ENCODE results near the gene ZCWPW1. TPM values are rescaled to one million over a fixed set of nuclear protein-coding genes. Genes with fewer than 3 reads are reported as not detected.

Gene ZCWPW1, protein sequence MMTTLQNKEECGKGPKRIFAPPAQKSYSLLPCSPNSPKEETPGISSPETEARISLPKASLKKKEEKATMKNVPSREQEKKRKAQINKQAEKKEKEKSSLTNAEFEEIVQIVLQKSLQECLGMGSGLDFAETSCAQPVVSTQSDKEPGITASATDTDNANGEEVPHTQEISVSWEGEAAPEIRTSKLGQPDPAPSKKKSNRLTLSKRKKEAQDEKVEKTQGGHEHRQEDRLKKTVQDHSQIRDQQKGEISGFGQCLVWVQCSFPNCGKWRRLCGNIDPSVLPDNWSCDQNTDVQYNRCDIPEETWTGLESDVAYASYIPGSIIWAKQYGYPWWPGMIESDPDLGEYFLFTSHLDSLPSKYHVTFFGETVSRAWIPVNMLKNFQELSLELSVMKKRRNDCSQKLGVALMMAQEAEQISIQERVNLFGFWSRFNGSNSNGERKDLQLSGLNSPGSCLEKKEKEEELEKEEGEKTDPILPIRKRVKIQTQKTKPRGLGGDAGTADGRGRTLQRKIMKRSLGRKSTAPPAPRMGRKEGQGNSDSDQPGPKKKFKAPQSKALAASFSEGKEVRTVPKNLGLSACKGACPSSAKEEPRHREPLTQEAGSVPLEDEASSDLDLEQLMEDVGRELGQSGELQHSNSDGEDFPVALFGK
- 1.3 and 2.0 TPM in 2 replicates for total RNA-seq

- TF ChIP-seq, protein P1, sequence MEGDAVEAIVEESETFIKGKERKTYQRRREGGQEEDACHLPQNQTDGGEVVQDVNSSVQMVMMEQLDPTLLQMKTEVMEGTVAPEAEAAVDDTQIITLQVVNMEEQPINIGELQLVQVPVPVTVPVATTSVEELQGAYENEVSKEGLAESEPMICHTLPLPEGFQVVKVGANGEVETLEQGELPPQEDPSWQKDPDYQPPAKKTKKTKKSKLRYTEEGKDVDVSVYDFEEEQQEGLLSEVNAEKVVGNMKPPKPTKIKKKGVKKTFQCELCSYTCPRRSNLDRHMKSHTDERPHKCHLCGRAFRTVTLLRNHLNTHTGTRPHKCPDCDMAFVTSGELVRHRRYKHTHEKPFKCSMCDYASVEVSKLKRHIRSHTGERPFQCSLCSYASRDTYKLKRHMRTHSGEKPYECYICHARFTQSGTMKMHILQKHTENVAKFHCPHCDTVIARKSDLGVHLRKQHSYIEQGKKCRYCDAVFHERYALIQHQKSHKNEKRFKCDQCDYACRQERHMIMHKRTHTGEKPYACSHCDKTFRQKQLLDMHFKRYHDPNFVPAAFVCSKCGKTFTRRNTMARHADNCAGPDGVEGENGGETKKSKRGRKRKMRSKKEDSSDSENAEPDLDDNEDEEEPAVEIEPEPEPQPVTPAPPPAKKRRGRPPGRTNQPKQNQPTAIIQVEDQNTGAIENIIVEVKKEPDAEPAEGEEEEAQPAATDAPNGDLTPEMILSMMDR (IDR thresholded peaks at IDR 0.05; ENCODE audit: insufficient read depth, low read length, severe bottlenecking), result no peak
- DNase-seq (ENCODE audit: low read depth) (peak; percentile 93), FAIRE-seq (no peak)
- Histone ChIP-seq H3K27me3 (ENCODE audit: control insufficient read depth, insufficient read depth, low read length) (no peaks in the 10 kb centered on the region), H3K36me3 (ENCODE audit: control insufficient read depth, insufficient read depth, low read length) (peaks cover 8% of the 10 kb centered on the region), H3K4me3 (ENCODE audit: low read depth, low read length) (peak within 1 kb of the TSS; percentile 94)
Measured at GRCh38 chr7:100428199-100428966, at the start of gene ZCWPW1. Gene ZCWPW1 (minus strand): TSS chr7:100428703. CDS start chr7:100420649, 8,054 bp downstream.

GRCh38 chr7:100477871-100478267 lies 49.4 kb upstream of the ZCWPW1 start:
- Histone ChIP-seq H3K36me3 (ENCODE audit: control insufficient read depth, insufficient read depth, low read length) (peaks cover 3% of the 10 kb centered on the region), H3K27me3 (ENCODE audit: control insufficient read depth, insufficient read depth, low read length) (no peaks in the 10 kb centered on the region), H3K4me3 (ENCODE audit: low read depth, low read length) (peak overlapping the region; percentile 95)
- DNase-seq (ENCODE audit: low read depth), result no peak
- FAIRE-seq, result no peak
- TF ChIP-seq, protein P1 (IDR thresholded peaks at IDR 0.05; ENCODE audit: insufficient read depth, low read length, severe bottlenecking), result no peak

GRCh38 chr7:100476903-100477870 lies 48.7 kb upstream of the ZCWPW1 start:
- FAIRE-seq (no peak), DNase-seq (ENCODE audit: low read depth) (no peak)
- Histone ChIP-seq H3K27me3 (ENCODE audit: control insufficient read depth, insufficient read depth, low read length) (no peaks in the 10 kb centered on the region), H3K4me3 (ENCODE audit: low read depth, low read length) (peak overlapping the region; percentile 95), H3K36me3 (ENCODE audit: control insufficient read depth, insufficient read depth, low read length) (peaks cover 3% of the 10 kb centered on the region)
- TF ChIP-seq, protein P1 (IDR thresholded peaks at IDR 0.05; ENCODE audit: insufficient read depth, low read length, severe bottlenecking), result peak; percentile 43

DNA sequence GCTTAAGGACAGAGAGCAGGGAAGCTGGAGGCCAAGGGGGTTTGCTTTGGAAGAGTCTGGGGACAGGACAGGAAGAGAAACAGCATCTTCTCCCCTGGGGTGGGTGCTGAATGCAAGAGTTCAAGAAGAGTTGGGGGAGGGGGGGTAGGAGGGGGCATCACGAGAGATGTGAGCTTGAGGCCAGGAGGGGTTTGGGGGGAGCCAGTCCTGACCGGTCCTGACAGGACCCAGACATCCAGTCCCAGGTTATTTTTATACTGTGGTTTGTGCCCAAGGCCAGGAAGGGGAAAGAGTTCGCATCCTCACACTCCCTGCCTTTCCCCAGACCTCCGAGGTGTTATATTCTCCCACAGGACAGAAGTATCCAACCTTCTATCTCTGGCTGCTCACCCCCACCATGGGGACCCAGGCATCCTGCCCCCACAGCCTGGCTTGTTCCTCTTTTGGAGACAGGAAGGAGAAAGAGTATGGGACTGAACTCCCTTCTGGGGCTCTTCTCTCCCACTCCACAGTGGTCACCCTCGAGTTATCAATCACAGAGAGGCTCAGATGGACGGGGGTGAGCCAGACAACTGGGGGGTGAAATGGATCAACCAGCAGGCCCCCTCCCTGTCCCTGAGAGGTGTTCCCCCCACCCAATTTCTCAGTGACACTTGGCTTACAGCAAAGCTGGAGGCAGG lies 47.7 kb upstream of the ZCWPW1 start:
- H3K4me3 ChIP-seq (ENCODE audit: low read depth, low read length), result no peak overlapping the region
- H3K27me3 ChIP-seq (ENCODE audit: control insufficient read depth, insufficient read depth, low read length), result no peaks in the 10 kb centered on the region
- H3K36me3 ChIP-seq (ENCODE audit: control insufficient read depth, insufficient read depth, low read length), result peaks cover 3% of the 10 kb centered on the region
- DNase-seq (ENCODE audit: low read depth) (no peak), FAIRE-seq (no peak)
- TF ChIP-seq, protein P1 (IDR thresholded peaks at IDR 0.05; ENCODE audit: insufficient read depth, low read length, severe bottlenecking), result no peak
